Endothelial cell of umbilical vein (primary cell): ENCODE results near the gene PPP4R3B. TPM values are rescaled to one million over a fixed set of nuclear protein-coding genes. Genes with fewer than 3 reads are reported as not detected.
"Not testable (repeated sequence)": the region's sequence is repeated elsewhere in the genome, so short reads cannot be mapped to it uniquely, and the experiment has no call there.

Source experiments
- BruUV-seq: library from RNA; stranded (reverse); fragments of 400-500 nt; replicated peaks from 2 replicates; lab custom pipeline; 2021; lab: Mats Ljungman, UMichigan
- CTCF ChIA-PET: fragments of 300-600, 350-600 bp; sonication (Branson Sonifier 250); formaldehyde crosslinking; loops from one replicate; lab custom pipeline; 2021; ENCODE audit warnings: antibody characterized with exemption, inconsistent platforms; lab: Charles Lee
- POLR2A ChIA-PET: fragments of 300-600, 350-600 bp; sonication (Branson Sonifier 250); formaldehyde crosslinking; loops from one replicate; lab custom pipeline; 2021; ENCODE audit warnings: antibody characterized with exemption, inconsistent platforms; lab: Charles Lee
- DNase-seq: peaks from one replicate; pipeline ENCODE4 v3.0.0-alpha.2; 2011; ENCODE audit warnings: low read depth, low spot score
- FAIRE-seq: peaks from 2 replicates; lab custom pipeline; 2011; peaks lifted over from hg19 to GRCh38; lab: Jason Lieb, UNC
- H2AFZ ChIP-seq: 2 replicates; pipeline ENCODE4 v1.6.0; 2012; ENCODE audit warnings: low read depth, low read length, control low read depth, inconsistent platforms
- H3K27ac ChIP-seq: 2 replicates; pipeline ENCODE4 v1.5.1; 2011; ENCODE audit warnings: low read depth, mild to moderate bottlenecking, control low read depth, low read length, moderate library complexity; ENCODE audit not compliant: insufficient read depth
- H3K27me3 ChIP-seq, 2 experiments: 2 replicates each; pipeline versions ENCODE4 v1.6.0 to v1.6.1; 2011; ENCODE audit warnings: low read length in 2 of 2, mixed read lengths in 1 of 2; ENCODE audit not compliant: control insufficient read depth in 2 of 2, insufficient read depth in 2 of 2
- H3K36me3 ChIP-seq, 2 experiments: 2 replicates in 1 of 2; 3 replicates in 1 of 2; pipeline ENCODE4 v1.5.1; 2011; ENCODE audit warnings: low read length in 2 of 2, mild to moderate bottlenecking in 1 of 2, moderate library complexity in 1 of 2; ENCODE audit not compliant: control insufficient read depth in 2 of 2, insufficient read depth in 2 of 2; ENCODE audit errors: extremely low read depth in 1 of 2
- H3K4me1 ChIP-seq: 3 replicates; pipeline ENCODE4 v1.5.1; 2011; ENCODE audit warnings: mild to moderate bottlenecking, low read length; ENCODE audit not compliant: control insufficient read depth, insufficient read depth; ENCODE audit errors: extremely low read depth
- H3K4me2 ChIP-seq: 2 replicates; pipeline ENCODE4 v1.6.1; 2011; ENCODE audit warnings: low read length, control low read depth, mixed read lengths; ENCODE audit not compliant: insufficient read depth
- H3K4me3 ChIP-seq, 3 experiments: fragments of 200-600 bp in 1 of 3; sonication (generic), shearing (Covaris generic) in 1 of 3; replicated peaks in 1 of 3; 2 replicates each; pipeline ENCODE4 v1.5.1; 2011 to 2016; ENCODE audit warnings: control low read depth in 3 of 3, low read length in 3 of 3, mild to moderate bottlenecking in 2 of 3, inconsistent platforms in 1 of 3, low read depth in 1 of 3, moderate library complexity in 1 of 3; ENCODE audit not compliant: insufficient read depth in 1 of 3
- H3K79me2 ChIP-seq: 2 replicates; pipeline ENCODE4 v1.6.0; 2012; ENCODE audit warnings: low read length, inconsistent platforms; ENCODE audit not compliant: control insufficient read depth, insufficient read depth
- H3K9ac ChIP-seq: replicated peaks from 2 replicates; pipeline ENCODE3; 2011; ENCODE audit warnings: low read length, control low read depth; ENCODE audit not compliant: insufficient read depth; ENCODE audit errors: extremely low read depth
- H3K9me1 ChIP-seq: replicated peaks from 3 replicates; pipeline ENCODE4 v1.6.0; 2011; ENCODE audit warnings: mild to moderate bottlenecking, low read length; ENCODE audit not compliant: control insufficient read depth, insufficient read depth; ENCODE audit errors: extremely low read depth
- H3K9me3 ChIP-seq: replicated peaks from 2 replicates; pipeline ENCODE4 v1.5.1; 2012; ENCODE audit warnings: low read length, inconsistent platforms; ENCODE audit not compliant: control insufficient read depth, insufficient read depth
- H4K20me1 ChIP-seq: replicated peaks from 2 replicates; pipeline ENCODE3; 2011; ENCODE audit warnings: mild to moderate bottlenecking, low read length; ENCODE audit not compliant: control insufficient read depth, insufficient read depth; ENCODE audit errors: extremely low read depth
- FOS ChIP-seq: IDR thresholded peaks from 2 replicates; pipeline ENCODE4 v1.6.1; 2011; ENCODE audit warnings: mild to moderate bottlenecking, low read length, moderate library complexity, borderline replicate concordance; ENCODE audit not compliant: insufficient read depth
- GATA2 ChIP-seq: IDR thresholded peaks from 2 replicates; pipeline ENCODE4 v1.7.0; 2011; ENCODE audit warnings: low read depth, mild to moderate bottlenecking, moderate library complexity, mixed read lengths, low read length; ENCODE audit not compliant: insufficient read length, insufficient read depth
- MYC ChIP-seq: IDR thresholded peaks from one replicate; pipeline ENCODE4 v1.6.1; 2011; ENCODE audit warnings: mild to moderate bottlenecking, low read depth, low read length
- dilution Hi-C: fragments of 300-500 bp; cut with MboI; formaldehyde crosslinking; loops from one replicate; pipeline ENCODE4 v1.15.0; 2019; ENCODE audit warnings: low sequenced_read_pairs; ENCODE audit not compliant: extremely low pct_ligation_motif_present
- intact Hi-C: fragments of 100-400 bp; cut with micrococcal nuclease; formaldehyde crosslinking; loops from one replicate; pipeline ENCODE4 v1.10.0; 2022
- polyA plus RNA-seq, 4 experiments: library from polyadenylated mRNA; depleted of rRNA in 3 of 4; stranded (reverse) in 3 of 4; unstranded in 1 of 4; fragments of >200 nt; gene quantifications; 2 replicates each; pipeline versions ENCODE4 v1.2.1 to v1.2.3, GENCODE V29; 2011 to 2012; ENCODE audit warnings: missing spikeins in 1 of 4
- total RNA-seq: library from RNA; stranded (reverse); gene quantifications from 2 replicates; pipeline ENCODE4 v1.2.3, GENCODE V29; 2021

The PPP4R3B gene
- total and polyA plus RNA-seq, 2 donors (not counting 3 experiments of a cell fraction or from before 2014, with no cell fraction given): 11.2 to 51.5 TPM

DNA sequence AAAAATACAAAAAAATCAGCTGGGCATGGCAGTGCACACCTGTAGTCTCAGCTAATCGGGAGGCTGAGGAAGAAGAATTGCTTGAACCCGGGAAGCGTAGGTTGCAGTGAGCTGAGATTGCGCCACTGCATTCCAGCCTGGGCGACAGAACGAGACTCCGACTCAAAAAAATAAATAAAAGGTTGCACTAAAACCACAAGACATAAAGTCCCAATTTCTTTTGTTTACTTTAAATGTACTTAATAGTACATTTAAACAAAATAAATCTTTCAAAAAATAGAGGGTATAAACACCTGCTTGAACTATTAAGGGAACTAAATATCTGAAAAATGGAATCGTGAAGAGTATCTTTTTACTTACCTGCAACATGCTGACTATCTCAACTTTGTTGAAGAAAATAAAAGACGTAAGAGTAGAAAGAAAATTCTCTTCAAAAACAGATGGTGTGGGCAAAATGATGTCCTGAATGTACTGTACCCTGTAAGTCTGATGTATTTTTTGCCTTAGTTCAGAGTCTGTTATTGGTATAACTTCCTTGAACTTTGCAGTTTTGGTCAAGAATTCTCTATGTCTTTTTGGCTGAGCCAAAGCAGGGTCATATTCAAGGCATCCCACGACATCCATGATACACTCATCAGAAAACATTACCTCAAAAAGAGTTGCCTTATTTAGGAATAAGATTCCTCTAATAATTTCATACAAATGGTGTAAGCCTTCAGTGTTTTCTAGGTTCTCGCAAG lies 19.2 kb downstream of the PPP4R3B start:
- dilution Hi-C loops: no loop called here

DNA sequence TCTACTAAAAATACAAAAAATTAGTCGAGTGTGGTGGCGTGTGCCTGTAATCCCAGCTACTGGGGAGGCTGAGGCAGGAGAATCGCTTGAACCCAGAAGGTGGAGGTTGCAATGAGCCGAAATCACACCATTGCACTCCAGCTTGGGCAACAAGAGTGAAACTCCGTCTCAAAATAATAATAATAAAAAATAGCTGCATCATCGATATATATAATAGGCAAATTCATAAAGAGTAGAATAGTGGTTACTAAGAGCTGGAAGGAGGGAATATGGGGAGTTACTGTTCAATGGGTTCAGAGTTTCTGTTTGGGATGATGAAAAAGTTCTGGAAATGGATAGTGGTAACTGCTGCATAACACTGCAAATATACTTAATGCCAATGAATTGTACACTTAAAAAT lies 20.6 kb downstream of the PPP4R3B start:
- intact Hi-C loops, DNase-seq, H4K20me1 ChIP-seq, H3K4me1 ChIP-seq, H3K4me2 ChIP-seq, H3K9me3 ChIP-seq, H3K9me1 ChIP-seq, H3K36me3 ChIP-seq, H3K27ac ChIP-seq, H3K4me3 ChIP-seq, H2AFZ ChIP-seq, dilution Hi-C loops, POLR2A ChIA-PET, FAIRE-seq, H3K27me3 ChIP-seq, H3K9ac ChIP-seq, BruUV-seq: not testable (repeated sequence)
- peaks cover 16% of the 10 kb centered on the region for H3K79me2 ChIP-seq
- CTCF ChIA-PET: interaction anchor here (1.0 kb wide), 1 partner anchor 10 kb away, joined by 3 read pairs; no protein-coding TSS in a partner anchor

More for the DNA sequence above, 19.2 kb downstream of the PPP4R3B start:
- FAIRE-seq (no peak), DNase-seq (no peak)
- intact Hi-C loops: no loop called here
- no peaks in the 10 kb centered on the region for H3K9me1 ChIP-seq
- CTCF ChIA-PET: no interaction called here
- peaks cover 23% of the 10 kb centered on the region for H3K79me2 ChIP-seq
- H3K36me3 ChIP-seq: peaks cover 5 to 8% of the 10 kb centered on the region in 2 experiments
- H3K27ac ChIP-seq: no peak overlapping the region
- H3K4me1 ChIP-seq: no peaks in the 10 kb centered on the region
- no peaks in the 10 kb centered on the region for H3K27me3 ChIP-seq
- H4K20me1 ChIP-seq: peaks cover 2% of the 10 kb centered on the region
- BruUV-seq: no TSS peak
- H3K4me3 ChIP-seq: no peak overlapping the region
- H3K4me2 ChIP-seq: no peak overlapping the region
- POLR2A ChIA-PET: no interaction called here
- no peak for TF ChIP-seq MYC
- no peak for TF ChIP-seq FOS
- no peak for TF ChIP-seq GATA2
- no peak overlapping the region for H2AFZ ChIP-seq
- no peak overlapping the region for H3K9ac ChIP-seq
- no peaks in the 10 kb centered on the region for H3K9me3 ChIP-seq
